HG02938 (cell line): ENCODE results near the gene NPR1.
"Not testable (repeated sequence)": the region's sequence is repeated elsewhere in the genome, so short reads cannot be mapped to it uniquely, and the experiment has no call there.

Source experiments
- ATAC-seq: cut with Tn5 transposase; IDR thresholded peaks from one replicate; pipeline ENCODE4 v1.9.1; 2021; ENCODE audit warnings: mild to moderate bottlenecking, moderate library complexity; ENCODE audit not compliant: unreplicated experiment

Gene NPR1

GRCh38 chr1:153678519-153679336, at the start of gene NPR1:
Gene NPR1, plus strand, starts transcription at chr1:153678688. Its CDS starts 421 bp downstream, at chr1:153679109.
- no peak for ATAC-seq

DNA sequence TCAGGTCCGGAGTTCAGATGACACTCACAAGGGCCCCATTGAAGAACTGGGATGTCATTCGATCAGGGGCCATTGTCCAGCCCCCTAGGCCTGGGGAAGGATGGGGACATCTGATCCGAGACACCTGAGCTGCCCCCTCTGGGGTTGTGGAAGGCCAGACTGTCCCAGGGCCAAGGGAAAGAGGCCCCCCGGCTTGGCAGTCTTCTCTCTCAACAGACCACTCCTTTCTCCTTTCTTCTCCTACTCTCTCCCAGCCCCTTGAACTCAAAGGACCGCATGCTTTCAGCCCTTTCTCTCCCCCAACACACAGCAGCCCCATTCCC, 49.2 kb upstream of the NPR1 start:
- no peak for ATAC-seq

GRCh38 chr1:153629971-153630370, 48.5 kb upstream of the NPR1 start:
- ATAC-seq: no peak

- no peak for ATAC-seq
These were observed 48.1 kb upstream of the NPR1 start for GRCh38 chr1:153630384-153630783.

GRCh38 chr1:153631047-153632022, 47.2 kb upstream of the NPR1 start:
- no peak for ATAC-seq

DNA sequence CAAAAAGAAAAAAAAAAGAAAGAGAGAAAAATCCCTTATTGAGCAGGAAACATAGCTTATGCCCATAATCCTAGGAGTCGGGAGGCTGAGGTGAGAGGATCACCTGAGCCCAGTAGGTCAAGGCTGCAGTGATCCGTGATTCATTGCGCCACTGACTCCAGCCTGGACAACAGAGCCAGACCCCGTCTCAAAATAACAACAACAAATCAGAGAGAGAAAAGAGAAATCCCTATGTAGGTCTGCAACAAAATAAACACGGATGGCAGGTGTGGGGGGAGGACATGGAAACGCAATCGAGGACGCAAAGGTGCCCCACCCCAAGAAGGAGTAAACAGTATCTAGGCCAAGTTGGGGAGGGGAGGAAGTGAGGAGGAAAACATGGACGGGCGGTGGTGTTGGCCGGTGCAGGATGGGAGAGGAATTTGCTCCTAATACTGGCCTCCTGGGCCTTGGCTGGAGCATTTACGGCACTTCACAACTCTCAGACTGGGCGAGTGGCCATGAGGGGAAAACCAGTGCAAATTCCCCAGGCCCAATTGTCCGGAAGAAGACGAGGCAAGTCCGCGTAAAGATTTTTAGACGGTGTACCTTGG, 45.2 kb upstream of the NPR1 start:
- no peak for ATAC-seq

- peak; percentile 88 for ATAC-seq
These were observed 44.5 kb upstream of the NPR1 start, which contains the start of gene CHTOP for GRCh38 chr1:153633754-153634665. Gene CHTOP, plus strand, starts transcription at chr1:153634066. Its CDS starts 2,523 bp downstream, at chr1:153636589.

DNA sequence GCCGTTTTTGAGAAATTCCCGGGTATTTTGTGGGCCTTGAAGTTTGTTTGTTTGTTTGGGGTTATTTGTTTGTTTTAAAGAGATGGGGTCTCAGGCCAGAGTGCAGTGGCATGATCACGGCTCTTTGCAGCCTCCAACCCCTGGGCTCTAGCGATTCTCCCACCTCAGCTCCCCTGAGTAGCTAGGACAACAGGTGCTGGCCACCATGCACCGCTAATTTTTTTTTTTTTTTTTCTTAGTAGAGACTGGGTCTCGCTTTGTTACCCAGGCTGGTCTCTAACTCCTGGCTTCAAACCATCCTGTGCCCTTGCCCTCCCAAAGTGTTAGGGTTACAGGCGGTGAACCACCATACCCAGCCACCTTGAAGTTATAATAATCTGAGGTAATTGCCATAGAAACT, 42.6 kb upstream of the NPR1 start:
- no peak for ATAC-seq

- ATAC-seq: no peak
These were observed 42.2 kb upstream of the NPR1 start for GRCh38 chr1:153636312-153636711.

DNA sequence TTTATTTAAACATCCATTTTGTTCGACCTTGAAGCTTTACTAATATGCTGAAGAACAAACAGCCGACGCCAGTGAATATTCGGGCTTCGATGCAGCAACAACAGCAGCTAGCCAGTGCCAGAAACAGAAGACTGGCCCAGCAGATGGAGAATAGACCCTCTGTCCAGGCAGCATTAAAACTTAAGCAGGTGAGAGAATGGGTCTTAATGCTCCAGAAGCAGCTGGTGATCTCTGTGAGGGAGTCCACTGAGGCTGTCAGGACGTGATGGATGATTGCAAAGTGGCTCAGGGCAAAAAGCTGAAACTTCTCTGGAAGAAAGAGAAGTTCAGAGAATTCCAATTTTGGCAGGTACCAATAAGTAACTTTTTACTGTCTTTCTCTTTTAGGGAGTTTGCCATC, 40.2 kb upstream of the NPR1 start:
- no peak for ATAC-seq

- no peak for ATAC-seq
These were observed 39.2 kb upstream of the NPR1 start for GRCh38 chr1:153639280-153639679.

- not testable (repeated sequence) for ATAC-seq
These were observed 38.3 kb upstream of the NPR1 start for GRCh38 chr1:153640213-153640612.

DNA sequence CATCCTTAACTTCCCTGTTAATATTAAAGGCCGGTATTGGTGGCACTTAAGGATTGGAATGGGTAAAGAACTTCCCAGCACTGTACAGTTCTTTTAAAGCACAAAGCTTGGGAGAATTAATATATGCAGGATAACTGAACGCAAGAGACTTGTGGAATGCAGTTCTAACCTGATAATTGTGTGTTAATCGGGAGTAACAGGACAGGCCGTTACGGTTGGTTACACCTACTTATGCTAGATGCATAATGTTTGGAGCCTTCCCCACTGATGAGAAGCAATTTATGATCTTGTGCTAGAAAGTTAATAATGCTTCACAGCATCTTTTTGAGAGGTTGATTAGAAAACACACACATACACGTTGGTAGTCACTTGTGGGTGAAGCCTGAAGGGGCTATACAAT, 37.6 kb upstream of the NPR1 start:
- no peak for ATAC-seq

GRCh38 chr1:153642161-153642560, 36.3 kb upstream of the NPR1 start:
- no peak for ATAC-seq

- no peak for ATAC-seq
These were observed 35.4 kb upstream of the NPR1 start for GRCh38 chr1:153643100-153643499.

DNA sequence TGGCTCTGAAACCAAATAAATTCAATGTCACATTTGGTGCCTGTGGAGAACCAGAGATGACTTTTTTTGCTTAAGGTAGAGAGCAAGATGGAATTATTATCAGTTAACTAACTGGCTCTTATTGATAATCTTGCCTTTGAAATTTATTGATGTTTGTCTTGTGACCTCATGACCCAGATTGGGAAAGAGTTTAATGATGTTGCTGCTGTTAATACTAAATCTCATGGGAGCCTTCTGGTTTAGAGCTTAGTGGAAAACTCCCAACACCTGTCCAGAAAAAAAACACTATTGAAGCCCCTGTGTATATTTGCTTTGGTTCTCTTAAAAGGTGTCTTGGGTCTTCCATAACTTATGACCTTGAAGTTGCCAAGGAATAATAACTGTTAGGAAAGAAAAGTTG, 34.7 kb upstream of the NPR1 start:
- no peak for ATAC-seq

DNA sequence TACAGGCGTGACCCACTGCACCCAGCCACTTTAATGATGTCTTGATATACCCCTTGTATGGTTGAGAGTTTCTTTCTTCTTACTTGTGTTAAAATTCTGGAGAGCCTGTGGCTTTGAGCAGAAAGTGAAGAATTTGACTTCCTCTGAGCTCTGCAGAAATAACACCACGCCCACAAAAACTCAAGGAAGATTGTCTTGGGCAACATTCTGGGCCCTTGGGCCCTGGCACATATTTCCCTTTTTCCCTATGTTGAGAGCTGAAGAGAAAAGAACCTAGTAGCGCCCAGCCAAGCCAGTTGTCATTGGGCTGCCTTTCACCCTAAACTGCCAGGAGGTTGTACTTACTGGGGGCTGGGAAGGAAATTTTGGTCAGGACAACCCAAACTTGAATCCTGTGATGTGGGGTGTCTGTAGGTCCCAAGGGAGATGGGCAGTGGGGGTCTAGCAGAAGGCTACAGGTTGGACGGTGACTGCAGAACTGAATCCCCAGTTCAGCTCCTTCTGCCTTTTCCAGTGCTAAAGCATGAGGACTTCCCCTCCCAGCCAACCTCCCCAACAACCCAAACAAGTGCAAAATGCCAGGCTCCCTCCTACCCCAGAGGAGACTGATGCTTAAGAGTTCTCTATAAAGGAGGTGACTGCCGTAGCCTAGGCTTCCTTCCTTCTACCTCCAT, 31.7 kb upstream of the NPR1 start:
- ATAC-seq: no peak

DNA sequence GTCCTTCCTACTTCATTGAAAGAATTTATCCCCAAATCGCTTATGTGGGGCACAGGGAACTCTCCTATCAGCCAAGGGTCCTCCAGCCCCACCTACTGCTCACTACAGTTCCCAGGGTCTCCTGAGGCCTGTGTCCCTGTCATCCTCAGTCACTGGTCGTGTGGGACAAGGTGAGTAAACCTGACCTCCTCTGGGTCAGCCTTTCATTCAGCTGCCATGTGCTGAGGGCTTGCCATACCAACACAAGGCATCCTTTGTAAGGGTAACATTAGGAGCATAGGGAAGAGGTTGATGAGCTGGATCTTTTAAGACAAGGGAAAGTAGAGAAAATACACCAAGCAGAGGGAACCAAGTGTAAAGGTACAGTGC, 31.2 kb upstream of the NPR1 start:
- ATAC-seq: no peak

GRCh38 chr1:153648000-153648643, 30.4 kb upstream of the NPR1 start:
- ATAC-seq: no peak
